WTC11 (cell line): ENCODE measurements around the gene MSI2. TPM values are rescaled to one million over a fixed set of nuclear protein-coding genes. Genes with fewer than 3 reads are reported as not detected.
A peak's percentile ranks its signal among the peaks of the same experiment; 100 is the strongest.

ENCODE experiments used
- ATAC-seq: fragments of 200-7000 bp; cut with Tn5 transposase; 2 replicates; pipeline ENCODE4 v1.10.0; 2021; ENCODE audit warnings: mild to moderate bottlenecking, moderate library complexity
- CTCF ChIA-PET: fragments of 300-600 bp; sonication (Branson Sonifier 250); formaldehyde crosslinking; loops from one replicate; lab custom pipeline; 2021; ENCODE audit warnings: antibody characterized with exemption; lab: Charles Lee
- POLR2A ChIA-PET: fragments of 350-600 bp; sonication (Branson Sonifier 250); formaldehyde crosslinking; loops from one replicate; lab custom pipeline; 2021; ENCODE audit warnings: antibody characterized with exemption; lab: Charles Lee
- DNase-seq: peaks from one replicate; pipeline ENCODE4 v3.0.0; 2021; ENCODE audit warnings: low spot score
- H3K27ac Mint-ChIP-seq: 2 replicates; pipeline ENCODE4 v1.8.0; 2021; ENCODE audit warnings: mixed read lengths
- H3K27me3 Mint-ChIP-seq: 2 replicates; pipeline ENCODE4 v1.8.0; 2021; ENCODE audit warnings: low read depth, mild to moderate bottlenecking, moderate library complexity, mixed read lengths
- H3K36me3 Mint-ChIP-seq: 2 replicates; pipeline ENCODE4 v1.8.0; 2021; ENCODE audit warnings: mixed read lengths
- H3K4me1 Mint-ChIP-seq: 2 replicates; pipeline ENCODE4 v1.8.0; 2022; ENCODE audit warnings: mixed read lengths
- H3K4me3 Mint-ChIP-seq: 2 replicates; pipeline ENCODE4 v1.8.0; 2021; ENCODE audit warnings: mild to moderate bottlenecking, moderate library complexity, mixed read lengths
- H3K9me3 Mint-ChIP-seq: 2 replicates; pipeline ENCODE4 v1.8.0; 2021; ENCODE audit warnings: mixed read lengths
- ESRRA ChIP-seq: sonication (generic); formaldehyde crosslinking; IDR thresholded peaks from 2 replicates; pipeline ENCODE4 v1.8.1; 2022; ENCODE audit warnings: mild to moderate bottlenecking, missing genetic modification reagents, borderline replicate concordance
- FOXK1 ChIP-seq: sonication (generic); formaldehyde crosslinking; IDR thresholded peaks from 2 replicates; pipeline ENCODE4 v1.8.0; 2022; ENCODE audit warnings: mild to moderate bottlenecking, moderate library complexity, missing genetic modification reagents
- GABPB1 ChIP-seq: sonication (generic); formaldehyde crosslinking; IDR thresholded peaks from 2 replicates; pipeline ENCODE4 v1.8.1; 2023; ENCODE audit warnings: mild to moderate bottlenecking, missing genetic modification reagents
- GRHL2 ChIP-seq: fragments of 250-450 bp; sonication (Bioruptor Pico); IDR thresholded peaks from 2 replicates; pipeline ENCODE4 v1.8.0; 2022; ENCODE audit warnings: mild to moderate bottlenecking, moderate library complexity; ENCODE audit not compliant: insufficient replicate concordance, severe bottlenecking
- IRF2 ChIP-seq: sonication (generic); formaldehyde crosslinking; IDR thresholded peaks from 2 replicates; pipeline ENCODE4 v1.8.0; 2022; ENCODE audit warnings: low read depth, missing genetic modification reagents, borderline replicate concordance
- JAZF1 ChIP-seq: fragments of 250-450 bp; sonication (Bioruptor Pico); IDR thresholded peaks from 2 replicates; pipeline ENCODE4 v1.9.0; 2021; ENCODE audit warnings: moderate library complexity, mild to moderate bottlenecking, inconsistent platforms
- JUN ChIP-seq: sonication (generic); formaldehyde crosslinking; IDR thresholded peaks from 2 replicates; pipeline ENCODE4 v1.8.0; 2023; ENCODE audit warnings: mild to moderate bottlenecking, missing genetic modification reagents
- NFE2L1 ChIP-seq: sonication (generic); formaldehyde crosslinking; IDR thresholded peaks from 2 replicates; pipeline ENCODE4 v1.8.1; 2023; ENCODE audit warnings: missing genetic modification reagents
- NFYB ChIP-seq: sonication (generic); formaldehyde crosslinking; conservative IDR thresholded peaks from 2 replicates; pipeline ENCODE4 v1.8.0; 2022; ENCODE audit warnings: low read depth, missing genetic modification reagents
- NR1H2 ChIP-seq: sonication (generic); formaldehyde crosslinking; IDR thresholded peaks from 2 replicates; pipeline ENCODE4 v1.9.0; 2021; ENCODE audit warnings: mild to moderate bottlenecking, moderate library complexity, missing genetic modification reagents
- OVOL2 ChIP-seq: fragments of 250-450 bp; sonication (Bioruptor Pico); IDR thresholded peaks from 2 replicates; pipeline ENCODE4 v1.9.0; 2021; ENCODE audit warnings: mild to moderate bottlenecking, borderline replicate concordance
- RORB ChIP-seq: fragments of 250-450 bp; sonication (Bioruptor Pico); IDR thresholded peaks from 2 replicates; pipeline ENCODE4 v1.9.0; 2021; ENCODE audit warnings: mild to moderate bottlenecking
- SOX15 ChIP-seq: fragments of 250-450 bp; sonication (Bioruptor Pico); IDR thresholded peaks from 2 replicates; pipeline ENCODE4 v1.9.0; 2021; ENCODE audit warnings: mild to moderate bottlenecking
- TEAD1 ChIP-seq: sonication (generic); formaldehyde crosslinking; IDR thresholded peaks from 2 replicates; pipeline ENCODE4 v1.8.0; 2022; ENCODE audit warnings: mild to moderate bottlenecking, missing genetic modification reagents
- TP53 ChIP-seq: sonication (generic); formaldehyde crosslinking; IDR thresholded peaks from 2 replicates; pipeline ENCODE4 v1.8.1; 2023; ENCODE audit warnings: mild to moderate bottlenecking, missing genetic modification reagents
- ZNF121 ChIP-seq: sonication (generic); formaldehyde crosslinking; IDR thresholded peaks from 2 replicates; pipeline ENCODE4 v1.8.0; 2023; ENCODE audit warnings: missing genetic modification reagents
- ZNF138 ChIP-seq: sonication (generic); formaldehyde crosslinking; conservative IDR thresholded peaks from 2 replicates; pipeline ENCODE4 v1.8.1; 2022; ENCODE audit warnings: mild to moderate bottlenecking, moderate library complexity, missing genetic modification reagents
- ZNF219 ChIP-seq: sonication (generic); formaldehyde crosslinking; IDR thresholded peaks from 2 replicates; pipeline ENCODE4 v1.8.0; 2023; ENCODE audit warnings: missing genetic modification reagents, mild to moderate bottlenecking, borderline replicate concordance
- ZNF416 ChIP-seq: fragments of 250-450 bp; sonication (Bioruptor Pico); IDR thresholded peaks from 2 replicates; pipeline ENCODE4 v1.9.0; 2021; ENCODE audit warnings: mild to moderate bottlenecking, inconsistent platforms
- total RNA-seq: library from RNA; stranded (reverse); gene quantifications from 3 replicates; pipeline ENCODE4 v1.2.3, GENCODE V29; 2021
- TF ChIP-seq, protein P1 (sequence below): sonication (generic); formaldehyde crosslinking; conservative IDR thresholded peaks from 2 replicates; pipeline ENCODE4 v1.8.1; 2022; ENCODE audit warnings: mild to moderate bottlenecking, missing genetic modification reagents
- TF ChIP-seq, protein P2 (sequence below): sonication (generic); formaldehyde crosslinking; IDR thresholded peaks from 2 replicates; pipeline ENCODE4 v1.8.1; 2022; ENCODE audit warnings: low read depth, mild to moderate bottlenecking, moderate library complexity, missing genetic modification reagents, borderline replicate concordance
- TF ChIP-seq, protein P3 (sequence below): fragments of 250-450 bp; sonication (Bioruptor Pico); IDR thresholded peaks from 2 replicates; pipeline ENCODE4 v1.9.0; 2021; ENCODE audit warnings: mild to moderate bottlenecking, borderline replicate concordance

The MSI2 gene
- total RNA-seq, 1 experiment from 2014 or later = 82.1 TPM

DNA sequence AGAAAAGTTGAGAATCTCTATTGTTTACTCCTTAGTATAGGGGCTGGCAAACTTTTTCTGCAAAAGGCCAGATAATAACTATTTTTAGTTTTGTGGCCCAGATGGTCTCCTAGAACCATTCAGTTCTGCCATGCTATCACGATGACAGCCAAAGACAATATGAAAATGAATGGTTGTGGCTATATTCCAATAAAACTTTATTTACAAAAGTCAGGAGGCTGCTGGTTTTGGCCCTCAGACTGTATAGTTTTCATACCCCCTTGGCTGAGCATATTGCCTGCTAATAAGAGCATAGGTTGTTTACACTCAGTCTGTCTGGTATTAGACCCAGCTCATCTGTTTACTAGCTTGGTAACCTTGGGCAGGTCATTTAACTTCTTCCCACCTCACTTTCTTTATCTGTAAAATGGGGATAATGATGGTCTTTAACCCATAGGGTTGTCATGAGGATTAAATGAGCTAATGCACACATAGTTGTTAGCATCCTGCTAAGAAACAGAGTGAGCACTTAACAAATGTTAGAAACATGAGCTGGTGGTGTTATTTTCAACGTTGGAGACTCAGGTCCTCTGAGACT, 156.3 kb downstream of the MSI2 start:
- H3K9me3 Mint-ChIP-seq = no peaks in the 10 kb centered on the region
- H3K27ac Mint-ChIP-seq = no peak overlapping the region
- no peak overlapping the region for H3K4me3 Mint-ChIP-seq
- H3K36me3 Mint-ChIP-seq = no peaks in the 10 kb centered on the region
- TF ChIP-seq OVOL2 = no peak
- TF ChIP-seq ZNF138 = no peak
- TF ChIP-seq GABPB1 = 0 out of 2 replicates have a peak, but pooled peaks have one; percentile 11
- DNase-seq (no peak), ATAC-seq (no peak)
- ChIA-PET POLR2A (no interaction called here), CTCF (interaction anchor here (0.6 kb wide), 1 partner anchor 152 kb away, joined by 3 read pairs; no protein-coding TSS in a partner anchor)
- H3K27me3 Mint-ChIP-seq = no peaks in the 10 kb centered on the region
- peaks cover 45% of the 10 kb centered on the region for H3K4me1 Mint-ChIP-seq

DNA sequence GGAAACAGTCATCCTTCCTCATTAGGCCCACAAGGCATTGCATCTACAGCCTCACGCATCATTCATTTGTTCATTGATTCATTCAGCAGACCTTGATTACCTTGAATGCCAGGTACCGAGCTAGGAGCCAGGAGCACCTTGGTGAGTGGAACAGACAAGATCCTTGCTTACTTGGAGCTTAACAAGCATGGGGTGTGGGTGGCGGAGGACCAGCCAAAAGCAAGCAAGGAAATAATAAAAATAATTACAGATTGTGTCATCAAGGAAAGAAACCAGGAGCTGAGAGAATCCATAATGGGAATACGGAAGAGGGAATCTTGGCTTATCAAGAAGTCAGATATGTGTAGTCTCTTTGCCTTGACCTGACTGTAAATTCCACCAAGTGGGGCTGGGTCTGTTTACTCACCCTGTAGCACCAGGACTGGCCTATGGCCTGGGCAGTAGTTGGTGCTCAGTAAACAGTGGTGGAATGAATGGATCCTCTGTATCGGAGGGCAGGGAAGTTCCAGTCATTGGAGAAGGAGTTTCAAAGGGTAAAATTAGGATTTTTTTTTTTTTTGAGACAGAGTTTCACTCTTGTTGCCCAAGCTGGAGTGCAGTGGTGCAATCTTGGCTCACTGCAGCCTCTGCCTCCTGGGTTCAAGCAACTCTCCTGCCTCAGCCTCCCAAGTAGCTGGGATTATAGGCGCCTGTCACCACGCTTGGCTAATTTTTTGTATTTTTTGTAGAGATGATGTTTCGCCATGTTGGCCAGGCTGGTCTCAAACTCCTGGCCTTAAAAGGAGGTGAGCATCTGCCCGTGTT, 157.7 kb downstream of the MSI2 start:
- H3K27ac Mint-ChIP-seq = no peak overlapping the region
- H3K27me3 Mint-ChIP-seq = no peaks in the 10 kb centered on the region
- ChIA-PET CTCF (interaction anchor here (0.5 to 1.8 kb wide), 4 partner anchors 69 to 369 kb away, joined by 3 to 5 read pairs (median 3); no protein-coding TSS in a partner anchor), POLR2A (no interaction called here)
- H3K4me3 Mint-ChIP-seq = no peak overlapping the region
- TF ChIP-seq GABPB1 (peak; percentile 84), GRHL2 (CRISPR knock-in tag) (no peak)
- H3K4me1 Mint-ChIP-seq = peaks cover 31% of the 10 kb centered on the region
- no peaks in the 10 kb centered on the region for H3K36me3 Mint-ChIP-seq
- no peak for ATAC-seq
- H3K9me3 Mint-ChIP-seq = no peaks in the 10 kb centered on the region
- DNase-seq = no peak

DNA sequence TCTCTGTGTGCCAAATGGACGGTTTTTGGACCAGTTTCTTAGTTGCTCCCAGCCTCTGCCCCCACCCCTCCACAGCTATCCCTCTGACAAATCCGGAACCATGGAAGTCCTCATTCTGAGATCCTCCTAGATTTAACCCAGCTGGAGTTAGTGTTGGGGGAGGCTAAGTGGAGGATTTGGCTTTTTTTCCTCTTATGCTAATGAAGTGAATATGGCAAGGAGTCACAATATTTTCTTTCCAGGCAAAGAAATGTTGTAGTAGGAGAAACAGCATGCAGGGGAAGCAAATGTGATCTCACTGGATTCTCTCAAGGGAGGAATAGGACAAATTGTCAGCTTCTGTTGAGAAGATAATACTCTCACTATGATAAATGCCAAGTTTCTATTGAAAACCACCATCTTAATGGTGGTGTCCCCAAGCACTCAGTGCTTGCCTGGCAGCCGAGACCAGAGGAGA, 159.5 kb downstream of the MSI2 start:
- ATAC-seq = no peak
- Mint-ChIP-seq H3K4me3 (no peak overlapping the region), H3K27ac (peak overlapping the region; percentile 27; the same call in 1 of the 2 replicates), H3K9me3 (no peaks in the 10 kb centered on the region), H3K27me3 (no peaks in the 10 kb centered on the region)
- ChIA-PET CTCF (no interaction called here), POLR2A (no interaction called here)
- no peak for TF ChIP-seq IRF2 (CRISPR knock-in tag)
- TF ChIP-seq TEAD1 (CRISPR knock-in tag) = no peak
- no peak for TF ChIP-seq JAZF1 (CRISPR knock-in tag)
- TF ChIP-seq, protein P1, sequence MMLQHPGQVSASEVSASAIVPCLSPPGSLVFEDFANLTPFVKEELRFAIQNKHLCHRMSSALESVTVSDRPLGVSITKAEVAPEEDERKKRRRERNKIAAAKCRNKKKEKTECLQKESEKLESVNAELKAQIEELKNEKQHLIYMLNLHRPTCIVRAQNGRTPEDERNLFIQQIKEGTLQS (CRISPR knock-in tag) = no peak
- TF ChIP-seq, protein P2, sequence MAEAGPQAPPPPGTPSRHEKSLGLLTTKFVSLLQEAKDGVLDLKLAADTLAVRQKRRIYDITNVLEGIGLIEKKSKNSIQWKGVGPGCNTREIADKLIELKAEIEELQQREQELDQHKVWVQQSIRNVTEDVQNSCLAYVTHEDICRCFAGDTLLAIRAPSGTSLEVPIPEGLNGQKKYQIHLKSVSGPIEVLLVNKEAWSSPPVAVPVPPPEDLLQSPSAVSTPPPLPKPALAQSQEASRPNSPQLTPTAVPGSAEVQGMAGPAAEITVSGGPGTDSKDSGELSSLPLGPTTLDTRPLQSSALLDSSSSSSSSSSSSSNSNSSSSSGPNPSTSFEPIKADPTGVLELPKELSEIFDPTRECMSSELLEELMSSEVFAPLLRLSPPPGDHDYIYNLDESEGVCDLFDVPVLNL (CRISPR knock-in tag) = no peak
- no peak for TF ChIP-seq RORB (CRISPR knock-in tag)
- TF ChIP-seq, all 79 proteins: peak for 0
- DNase-seq = no peak
- H3K36me3 Mint-ChIP-seq = no peaks in the 10 kb centered on the region
- H3K4me1 Mint-ChIP-seq = peaks cover 27% of the 10 kb centered on the region

DNA sequence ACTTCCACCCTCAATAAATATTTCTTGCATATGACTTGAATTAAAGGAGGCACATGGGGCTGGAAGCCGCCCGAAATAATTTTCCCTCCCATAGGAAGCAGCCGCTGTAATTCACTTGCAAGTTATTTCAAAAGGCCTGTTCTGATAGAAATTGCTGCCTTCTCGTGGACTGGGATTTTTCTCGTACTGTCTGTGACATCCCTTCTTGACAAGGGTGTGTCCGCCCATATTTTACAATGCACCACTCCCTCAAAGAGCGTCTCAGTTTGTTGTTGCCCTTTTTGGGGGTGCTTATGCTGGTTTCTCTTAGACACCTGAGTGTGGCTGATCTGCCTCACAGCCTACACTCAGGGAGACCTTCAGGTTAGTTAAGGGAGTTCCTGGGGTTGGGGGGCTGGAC, 160.0 kb downstream of the MSI2 start:
- ChIA-PET CTCF (no interaction called here), POLR2A (no interaction called here)
- DNase-seq = no peak
- no peaks in the 10 kb centered on the region for H3K36me3 Mint-ChIP-seq
- no peaks in the 10 kb centered on the region for H3K9me3 Mint-ChIP-seq
- no peak overlapping the region for H3K27ac Mint-ChIP-seq
- H3K4me3 Mint-ChIP-seq = no peak overlapping the region
- no peaks in the 10 kb centered on the region for H3K27me3 Mint-ChIP-seq
- ATAC-seq = no peak
- peaks cover 25% of the 10 kb centered on the region for H3K4me1 Mint-ChIP-seq
- TF ChIP-seq ESRRA (CRISPR knock-in tag) (no peak), FOXK1 (no peak), NFE2L1 (CRISPR knock-in tag) (no peak), OVOL2 (no peak), TP53 (no peak), NFYB (no peak), NR1H2 (CRISPR knock-in tag) (no peak), ZNF219 (CRISPR knock-in tag) (no peak), SOX15 (CRISPR knock-in tag) (no peak), JUN (CRISPR knock-in tag) (no peak), ZNF416 (no peak), ZNF121 (no peak)
- TF ChIP-seq, protein P3, sequence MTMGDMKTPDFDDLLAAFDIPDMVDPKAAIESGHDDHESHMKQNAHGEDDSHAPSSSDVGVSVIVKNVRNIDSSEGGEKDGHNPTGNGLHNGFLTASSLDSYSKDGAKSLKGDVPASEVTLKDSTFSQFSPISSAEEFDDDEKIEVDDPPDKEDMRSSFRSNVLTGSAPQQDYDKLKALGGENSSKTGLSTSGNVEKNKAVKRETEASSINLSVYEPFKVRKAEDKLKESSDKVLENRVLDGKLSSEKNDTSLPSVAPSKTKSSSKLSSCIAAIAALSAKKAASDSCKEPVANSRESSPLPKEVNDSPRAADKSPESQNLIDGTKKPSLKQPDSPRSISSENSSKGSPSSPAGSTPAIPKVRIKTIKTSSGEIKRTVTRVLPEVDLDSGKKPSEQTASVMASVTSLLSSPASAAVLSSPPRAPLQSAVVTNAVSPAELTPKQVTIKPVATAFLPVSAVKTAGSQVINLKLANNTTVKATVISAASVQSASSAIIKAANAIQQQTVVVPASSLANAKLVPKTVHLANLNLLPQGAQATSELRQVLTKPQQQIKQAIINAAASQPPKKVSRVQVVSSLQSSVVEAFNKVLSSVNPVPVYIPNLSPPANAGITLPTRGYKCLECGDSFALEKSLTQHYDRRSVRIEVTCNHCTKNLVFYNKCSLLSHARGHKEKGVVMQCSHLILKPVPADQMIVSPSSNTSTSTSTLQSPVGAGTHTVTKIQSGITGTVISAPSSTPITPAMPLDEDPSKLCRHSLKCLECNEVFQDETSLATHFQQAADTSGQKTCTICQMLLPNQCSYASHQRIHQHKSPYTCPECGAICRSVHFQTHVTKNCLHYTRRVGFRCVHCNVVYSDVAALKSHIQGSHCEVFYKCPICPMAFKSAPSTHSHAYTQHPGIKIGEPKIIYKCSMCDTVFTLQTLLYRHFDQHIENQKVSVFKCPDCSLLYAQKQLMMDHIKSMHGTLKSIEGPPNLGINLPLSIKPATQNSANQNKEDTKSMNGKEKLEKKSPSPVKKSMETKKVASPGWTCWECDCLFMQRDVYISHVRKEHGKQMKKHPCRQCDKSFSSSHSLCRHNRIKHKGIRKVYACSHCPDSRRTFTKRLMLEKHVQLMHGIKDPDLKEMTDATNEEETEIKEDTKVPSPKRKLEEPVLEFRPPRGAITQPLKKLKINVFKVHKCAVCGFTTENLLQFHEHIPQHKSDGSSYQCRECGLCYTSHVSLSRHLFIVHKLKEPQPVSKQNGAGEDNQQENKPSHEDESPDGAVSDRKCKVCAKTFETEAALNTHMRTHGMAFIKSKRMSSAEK = no peak
- TF ChIP-seq, all 79 proteins: peak for 0
